Astrocyte (in vitro differentiated cells and primary cell): ENCODE measurements around the gene PMM2. TPM values are rescaled to one million over a fixed set of nuclear protein-coding genes. Genes with fewer than 3 reads are reported as not detected.

Experiments
- DNase-seq: peaks from one replicate; pipeline ENCODE4 v3.0.0-alpha.2; 2010; ENCODE audit warnings: low read depth
- FAIRE-seq: peaks from 2 replicates; lab custom pipeline; 2011; peaks lifted over from hg19 to GRCh38; lab: Jason Lieb, UNC
- H2AFZ ChIP-seq: 2 replicates; pipeline ENCODE4 v1.6.0; 2012; ENCODE audit warnings: low read depth, low read length, inconsistent platforms
- H3K27ac ChIP-seq: 2 replicates; pipeline ENCODE4 v1.5.1; 2011; ENCODE audit warnings: low read depth, low read length, inconsistent platforms
- H3K27me3 ChIP-seq: 2 replicates; pipeline ENCODE4 v1.6.0; 2011; ENCODE audit warnings: low read length, inconsistent platforms; ENCODE audit not compliant: insufficient read depth
- H3K36me3 ChIP-seq: 2 replicates; pipeline ENCODE4 v1.5.1; 2011; ENCODE audit warnings: low read length, inconsistent platforms; ENCODE audit not compliant: insufficient read depth
- H3K4me1 ChIP-seq: 2 replicates; pipeline ENCODE4 v1.5.1; 2011; ENCODE audit warnings: low read length, inconsistent platforms; ENCODE audit not compliant: insufficient read depth
- H3K4me2 ChIP-seq: 2 replicates; pipeline ENCODE4 v1.6.0; 2012; ENCODE audit warnings: low read length, inconsistent platforms
- H3K4me3 ChIP-seq: 2 replicates; pipeline ENCODE4 v1.5.1; 2011; ENCODE audit warnings: low read depth, mild to moderate bottlenecking, low read length, inconsistent platforms; ENCODE audit not compliant: insufficient read depth
- H3K79me2 ChIP-seq: 2 replicates; pipeline ENCODE4 v1.6.0; 2012; ENCODE audit warnings: mild to moderate bottlenecking, low read length, inconsistent platforms; ENCODE audit not compliant: insufficient read depth
- H3K9ac ChIP-seq: 2 replicates; pipeline ENCODE4 v1.6.0; 2012; ENCODE audit warnings: mild to moderate bottlenecking, low read length, inconsistent platforms
- H3K9me3 ChIP-seq: 2 replicates; pipeline ENCODE4 v1.5.1; 2012; ENCODE audit warnings: low read depth, mild to moderate bottlenecking, low read length, inconsistent platforms; ENCODE audit not compliant: insufficient read depth
- H4K20me1 ChIP-seq: 2 replicates; pipeline ENCODE4 v1.6.0; 2012; ENCODE audit warnings: low read length, inconsistent platforms; ENCODE audit not compliant: insufficient read depth
- H3K27ac Mint-ChIP-seq: one replicate; pipeline ENCODE4 v1.8.0; 2021; ENCODE audit warnings: mild to moderate bottlenecking, mixed read lengths; ENCODE audit not compliant: unreplicated experiment
- H3K27me3 Mint-ChIP-seq: one replicate; pipeline ENCODE4 v1.8.0; 2021; ENCODE audit warnings: low read depth, mixed read lengths; ENCODE audit not compliant: unreplicated experiment
- H3K36me3 Mint-ChIP-seq: one replicate; pipeline ENCODE4 v1.8.0; 2021; ENCODE audit warnings: low read depth, mixed read lengths; ENCODE audit not compliant: unreplicated experiment
- H3K4me1 Mint-ChIP-seq: one replicate; pipeline ENCODE4 v1.8.0; 2021; ENCODE audit warnings: low read depth, mixed read lengths; ENCODE audit not compliant: unreplicated experiment
- H3K4me3 Mint-ChIP-seq: one replicate; pipeline ENCODE4 v1.8.0; 2021; ENCODE audit warnings: mild to moderate bottlenecking, moderate library complexity, mixed read lengths; ENCODE audit not compliant: unreplicated experiment
- H3K9me3 Mint-ChIP-seq: one replicate; pipeline ENCODE4 v1.8.0; 2021; ENCODE audit warnings: mild to moderate bottlenecking, mixed read lengths; ENCODE audit not compliant: unreplicated experiment
- EZH2 ChIP-seq: IDR thresholded peaks from 2 replicates; pipeline ENCODE4 v1.6.1; 2012; ENCODE audit warnings: mild to moderate bottlenecking, low read length, inconsistent platforms; ENCODE audit not compliant: insufficient read depth
- total RNA-seq: library from RNA; stranded (reverse); gene quantifications from 2 replicates; pipeline ENCODE4 v1.2.1, GENCODE V29; 2021
- TF ChIP-seq, protein P1 (sequence below): IDR thresholded peaks from 2 replicates; pipeline ENCODE4 v1.5.1; 2011; ENCODE audit warnings: low read depth, mild to moderate bottlenecking, inconsistent platforms, low read length, moderate library complexity; ENCODE audit not compliant: insufficient read depth

Gene PMM2
- total RNA-seq, 1 donor from 2014 or later = 57.8 TPM

DNA sequence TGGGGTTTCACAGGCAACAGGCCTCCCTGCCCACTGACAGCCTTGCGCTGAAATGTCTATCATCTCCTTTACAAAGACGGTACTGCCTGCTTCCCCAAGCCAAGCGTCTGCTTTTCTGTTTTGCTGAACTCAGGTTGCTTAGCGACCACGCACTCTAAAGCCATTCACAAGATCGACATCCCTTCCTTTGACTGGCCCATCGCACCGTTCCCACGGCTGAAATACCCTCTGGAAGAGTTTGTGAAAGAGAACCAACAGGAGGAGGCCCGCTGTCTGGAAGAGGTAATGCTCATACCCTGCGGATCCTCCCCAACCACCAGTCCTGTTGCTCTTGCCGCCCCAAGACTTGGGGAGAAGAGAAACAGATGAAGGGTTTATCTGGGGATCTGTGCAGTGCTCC lies 28.9 kb upstream of the PMM2 start:
- no peak for TF ChIP-seq EZH2
- TF ChIP-seq, protein P1, sequence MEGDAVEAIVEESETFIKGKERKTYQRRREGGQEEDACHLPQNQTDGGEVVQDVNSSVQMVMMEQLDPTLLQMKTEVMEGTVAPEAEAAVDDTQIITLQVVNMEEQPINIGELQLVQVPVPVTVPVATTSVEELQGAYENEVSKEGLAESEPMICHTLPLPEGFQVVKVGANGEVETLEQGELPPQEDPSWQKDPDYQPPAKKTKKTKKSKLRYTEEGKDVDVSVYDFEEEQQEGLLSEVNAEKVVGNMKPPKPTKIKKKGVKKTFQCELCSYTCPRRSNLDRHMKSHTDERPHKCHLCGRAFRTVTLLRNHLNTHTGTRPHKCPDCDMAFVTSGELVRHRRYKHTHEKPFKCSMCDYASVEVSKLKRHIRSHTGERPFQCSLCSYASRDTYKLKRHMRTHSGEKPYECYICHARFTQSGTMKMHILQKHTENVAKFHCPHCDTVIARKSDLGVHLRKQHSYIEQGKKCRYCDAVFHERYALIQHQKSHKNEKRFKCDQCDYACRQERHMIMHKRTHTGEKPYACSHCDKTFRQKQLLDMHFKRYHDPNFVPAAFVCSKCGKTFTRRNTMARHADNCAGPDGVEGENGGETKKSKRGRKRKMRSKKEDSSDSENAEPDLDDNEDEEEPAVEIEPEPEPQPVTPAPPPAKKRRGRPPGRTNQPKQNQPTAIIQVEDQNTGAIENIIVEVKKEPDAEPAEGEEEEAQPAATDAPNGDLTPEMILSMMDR = no peak
- H3K27me3 Mint-ChIP-seq = no peaks in the 10 kb centered on the region
- FAIRE-seq (no peak), DNase-seq (no peak)
- Histone ChIP-seq H3K4me2 (no peak overlapping the region), H3K4me1 (no peaks in the 10 kb centered on the region), H3K79me2 (no peaks in the 10 kb centered on the region), H2AFZ (no peak overlapping the region), H3K27ac (no peak overlapping the region), H3K4me3 (no peak overlapping the region), H3K36me3 (no peaks in the 10 kb centered on the region), H4K20me1 (no peaks in the 10 kb centered on the region), H3K9me3 (no peaks in the 10 kb centered on the region), H3K27me3 (no peaks in the 10 kb centered on the region), H3K9ac (no peak overlapping the region)
- no peak overlapping the region for H3K27ac Mint-ChIP-seq
- H3K9me3 Mint-ChIP-seq = no peaks in the 10 kb centered on the region
- no peak overlapping the region for H3K4me3 Mint-ChIP-seq
- peaks cover 17% of the 10 kb centered on the region for H3K36me3 Mint-ChIP-seq
- no peaks in the 10 kb centered on the region for H3K4me1 Mint-ChIP-seq

DNA sequence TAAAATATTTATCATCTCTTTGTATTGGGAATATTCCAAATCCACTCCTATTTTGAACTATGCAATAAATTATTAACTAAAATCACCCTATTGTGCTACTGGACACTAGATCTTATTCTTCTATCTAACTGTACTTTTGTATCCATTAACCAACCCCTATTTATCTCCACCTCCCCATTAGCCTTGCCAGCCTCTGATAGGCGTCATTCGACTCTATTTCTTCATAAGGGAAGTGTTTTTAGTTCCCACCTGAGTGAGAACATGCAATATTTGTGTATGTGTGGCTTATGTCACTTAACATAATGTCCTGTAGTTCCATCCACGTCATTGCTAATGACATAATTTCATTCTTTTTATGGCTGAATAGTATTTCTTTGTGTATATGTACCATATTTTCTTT lies 24.1 kb upstream of the PMM2 start:
- FAIRE-seq = no peak
- Mint-ChIP-seq H3K4me3 (no peak overlapping the region), H3K27ac (no peak overlapping the region), H3K4me1 (no peaks in the 10 kb centered on the region), H3K9me3 (no peaks in the 10 kb centered on the region), H3K36me3 (peaks cover 37% of the 10 kb centered on the region), H3K27me3 (no peaks in the 10 kb centered on the region)
- TF ChIP-seq, protein P1 = no peak
- no peak for TF ChIP-seq EZH2
- no peaks in the 10 kb centered on the region for H3K36me3 ChIP-seq
- H3K4me1 ChIP-seq = no peaks in the 10 kb centered on the region
- H3K4me2 ChIP-seq = no peak overlapping the region
- H3K27ac ChIP-seq = no peak overlapping the region
- no peaks in the 10 kb centered on the region for H3K79me2 ChIP-seq
- no peak overlapping the region for H3K4me3 ChIP-seq
- H3K9ac ChIP-seq = no peak overlapping the region
- H4K20me1 ChIP-seq = no peaks in the 10 kb centered on the region
- no peaks in the 10 kb centered on the region for H3K9me3 ChIP-seq
- H3K27me3 ChIP-seq = no peaks in the 10 kb centered on the region
- no peak for DNase-seq
- no peak overlapping the region for H2AFZ ChIP-seq

DNA sequence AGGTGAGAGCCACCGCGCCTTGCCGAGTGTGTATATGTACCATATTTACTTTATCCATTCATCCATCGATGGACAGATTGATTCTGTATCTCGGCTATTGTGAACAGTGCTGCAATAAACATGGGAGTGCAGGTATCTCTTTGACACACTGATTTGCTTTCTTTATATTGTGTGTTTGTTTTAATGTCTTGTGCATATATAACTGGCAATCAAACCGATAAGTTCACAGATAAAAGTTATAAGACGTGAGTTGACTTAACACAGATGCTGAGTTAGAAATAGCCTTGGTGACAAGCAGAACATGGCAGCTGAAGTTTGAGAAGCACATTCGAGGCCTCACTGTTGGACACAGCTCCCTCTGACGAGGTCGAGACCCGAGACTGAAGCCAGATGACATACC lies 23.4 kb upstream of the PMM2 start:
- H3K9ac ChIP-seq = no peak overlapping the region
- H3K4me3 ChIP-seq = no peak overlapping the region
- DNase-seq (no peak), FAIRE-seq (no peak)
- no peak overlapping the region for H3K4me2 ChIP-seq
- H3K9me3 ChIP-seq = no peaks in the 10 kb centered on the region
- H3K27ac ChIP-seq = no peak overlapping the region
- Mint-ChIP-seq H3K4me3 (no peak overlapping the region), H3K4me1 (no peaks in the 10 kb centered on the region), H3K27ac (no peak overlapping the region), H3K9me3 (no peaks in the 10 kb centered on the region), H3K27me3 (no peaks in the 10 kb centered on the region), H3K36me3 (peaks cover 34% of the 10 kb centered on the region)
- TF ChIP-seq EZH2 = no peak
- TF ChIP-seq, protein P1 = no peak
- H3K27me3 ChIP-seq = no peaks in the 10 kb centered on the region
- no peak overlapping the region for H2AFZ ChIP-seq
- H3K4me1 ChIP-seq = no peaks in the 10 kb centered on the region
- no peaks in the 10 kb centered on the region for H3K79me2 ChIP-seq
- H4K20me1 ChIP-seq = no peaks in the 10 kb centered on the region
- no peaks in the 10 kb centered on the region for H3K36me3 ChIP-seq
